K562 (cell line): ENCODE data around the gene CTNNB1. TPM values are rescaled to one million over a fixed set of nuclear protein-coding genes. Genes with fewer than 3 reads are reported as not detected.

ENCODE experiments used
- ATAC-seq: fragments of 200-7000 bp; cut with Tn5 transposase; 3 replicates; pipeline ENCODE4 v1.9.1; 2020; ENCODE audit warnings: moderate library complexity
- BruUV-seq: library from RNA; stranded (reverse); fragments of 400-500 nt; replicated peaks from 2 replicates; lab custom pipeline; 2021; lab: Mats Ljungman, UMichigan
- CTCF ChIA-PET: fragments of 300-600 bp; formaldehyde crosslinking; extraction: SDS; loops from one replicate; lab custom pipeline; 2021; ENCODE audit warnings: low intra/inter-chr PET ratio; lab: Yijun Ruan, JAX
- POLR2A ChIA-PET: fragments of 300-600, 350-650 bp; sonication (Branson Sonifier 250); formaldehyde crosslinking; extraction: SDS; loops from one replicate; lab custom pipeline; 2021; ENCODE audit warnings: antibody characterized with exemption, inconsistent platforms; lab: Yijun Ruan, JAX
- DNase-seq, 4 experiments: peaks; one replicate each; pipeline versions ENCODE4 v3.0.0 to v3.0.0-alpha.2; 2011 to 2018; ENCODE audit warnings: low spot score in 3 of 4, mixed read lengths in 3 of 4; ENCODE audit errors: extremely low read depth in 1 of 4
- FAIRE-seq: peaks from 2 replicates; lab custom pipeline; 2011; peaks lifted over from hg19 to GRCh38; lab: Jason Lieb, UNC
- H2AFZ ChIP-seq: 2 replicates; pipeline ENCODE4 v1.6.0; 2011; ENCODE audit warnings: low read depth, low read length, control low read depth, inconsistent platforms
- H3K27ac ChIP-seq: fragments of 200-600 bp; 3 replicates; pipeline ENCODE4 v1.8.0; 2011; ENCODE audit warnings: low read depth, mild to moderate bottlenecking, control low read depth, inconsistent platforms, low read length, moderate library complexity, mixed read lengths; ENCODE audit errors: extremely low read depth
- H3K27me3 ChIP-seq, 2 experiments: fragments of 300-600 bp in 1 of 2; 2 replicates in 1 of 2; 3 replicates in 1 of 2; pipeline versions ENCODE4 v1.6.0 to v1.8.0; 2011; ENCODE audit warnings: inconsistent platforms in 2 of 2, low read length in 2 of 2, mild to moderate bottlenecking in 1 of 2, mixed read lengths in 1 of 2, moderate library complexity in 1 of 2; ENCODE audit not compliant: control insufficient read depth in 2 of 2, insufficient read depth in 2 of 2
- H3K36me3 ChIP-seq: fragments of 300-600 bp; 3 replicates; pipeline ENCODE4 v1.8.0; 2011; ENCODE audit warnings: mild to moderate bottlenecking, low read length, inconsistent platforms; ENCODE audit not compliant: control insufficient read depth, insufficient read depth
- H3K4me1 ChIP-seq, 2 experiments: fragments of 200-600 bp in 1 of 2; replicated peaks in 1 of 2; 2 replicates in 1 of 2; 3 replicates in 1 of 2; pipeline versions ENCODE4 v1.5.1 to v1.8.0; 2011; ENCODE audit warnings: inconsistent platforms in 2 of 2, low read length in 2 of 2, mild to moderate bottlenecking in 1 of 2, mixed read lengths in 1 of 2, moderate library complexity in 1 of 2; ENCODE audit not compliant: control insufficient read depth in 2 of 2, insufficient read depth in 2 of 2
- H3K4me2 ChIP-seq: 2 replicates; pipeline ENCODE4 v1.6.1; 2011; ENCODE audit warnings: low read length, control low read depth, inconsistent platforms, mixed read lengths; ENCODE audit not compliant: insufficient read depth
- H3K4me3 ChIP-seq: fragments of 200-600 bp; sonication (generic), shearing (Covaris generic); 2 replicates; pipeline ENCODE4 v1.5.1; 2016; ENCODE audit warnings: control low read depth, inconsistent platforms
- H3K79me2 ChIP-seq: fragments of 200-600 bp; 3 replicates; pipeline ENCODE4 v1.8.0; 2011; ENCODE audit warnings: low read length, inconsistent platforms; ENCODE audit not compliant: control insufficient read depth, insufficient read depth
- H3K9ac ChIP-seq, 2 experiments: 2 replicates each; pipeline versions ENCODE4 v1.6.0 to v1.6.1; 2011; ENCODE audit warnings: low read depth in 2 of 2, low read length in 2 of 2, control low read depth in 1 of 2, inconsistent platforms in 1 of 2, mild to moderate bottlenecking in 1 of 2, mixed read lengths in 1 of 2; ENCODE audit not compliant: insufficient read depth in 1 of 2
- H3K9me1 ChIP-seq: one replicate; pipeline ENCODE4 v1.6.0; 2011; ENCODE audit warnings: inconsistent platforms, mild to moderate bottlenecking, low read length, moderate library complexity; ENCODE audit not compliant: control insufficient read depth, insufficient read depth
- H3K9me3 ChIP-seq: replicated peaks from 2 replicates; pipeline ENCODE4 v1.5.1; 2011; ENCODE audit warnings: low read depth, low read length, inconsistent platforms; ENCODE audit not compliant: control insufficient read depth, insufficient read depth
- H4K20me1 ChIP-seq: replicated peaks from 2 replicates; pipeline ENCODE4 v1.6.1; 2011; ENCODE audit warnings: low read length, inconsistent platforms, mixed read lengths; ENCODE audit not compliant: control insufficient read depth, insufficient read depth
- CBX5 ChIP-seq: IDR thresholded peaks from 2 replicates; pipeline ENCODE4 v1.6.1; 2014; ENCODE audit warnings: low read depth, borderline replicate concordance
- FOXJ2 ChIP-seq: fragments of 200-800 bp; sonication (Bioruptor generic); IDR thresholded peaks from 2 replicates; pipeline ENCODE4 v1.6.1; 2016; ENCODE audit warnings: missing genetic modification characterization, missing compliant biosample characterization
- FOXJ3 ChIP-seq: sonication (generic); formaldehyde crosslinking; IDR thresholded peaks from 2 replicates; pipeline ENCODE4 v1.4.0; 2020; ENCODE audit warnings: mild to moderate bottlenecking, missing genetic modification reagents
- HMG20B ChIP-seq: fragments of 250-450 bp; sonication (Bioruptor Pico); IDR thresholded peaks from 2 replicates; pipeline ENCODE4 v1.5.0; 2021; ENCODE audit warnings: mild to moderate bottlenecking
- HMGXB4 ChIP-seq: sonication (generic); formaldehyde crosslinking; IDR thresholded peaks from 2 replicates; pipeline ENCODE4 v1.8.1; 2023; ENCODE audit warnings: mild to moderate bottlenecking, missing genetic modification reagents
- MTA2 ChIP-seq: fragments of 450-650 bp; IDR thresholded peaks from 2 replicates; pipeline ENCODE4 v1.6.1; 2016; ENCODE audit warnings: low read depth
- NELFE ChIP-seq: IDR thresholded peaks from 2 replicates; pipeline ENCODE4 v1.6.1; 2011; ENCODE audit warnings: mild to moderate bottlenecking; ENCODE audit not compliant: insufficient read depth, insufficient read length
- NR4A1 ChIP-seq, 2 experiments: fragments of 250-450 bp in 1 of 2; fragments of 450-650 bp in 1 of 2; sonication (Bioruptor Pico) in 1 of 2; IDR thresholded peaks; 2 replicates each; pipeline versions ENCODE4 v1.4.0 to v1.6.1; 2016 to 2020; ENCODE audit warnings: mild to moderate bottlenecking in 2 of 2, missing compliant biosample characterization in 1 of 2, missing genetic modification characterization in 1 of 2, moderate library complexity in 1 of 2
- RB1 ChIP-seq: fragments of 450-650 bp; IDR thresholded peaks from 2 replicates; pipeline ENCODE4 v1.6.1; 2017; ENCODE audit warnings: low read depth, mild to moderate bottlenecking
- RFX7 ChIP-seq: fragments of 250-450 bp; sonication (Bioruptor Pico); IDR thresholded peaks from 2 replicates; pipeline ENCODE4 v1.5.1; 2021; ENCODE audit warnings: mild to moderate bottlenecking
- ZNF197 ChIP-seq: fragments of 200-800 bp; sonication (Bioruptor generic); IDR thresholded peaks from 2 replicates; pipeline ENCODE4 v1.6.1; 2016; ENCODE audit warnings: low read depth, missing genetic modification characterization, missing compliant biosample characterization
- ZNF436 ChIP-seq: fragments of 250-450, 450-650 bp; sonication (Bioruptor Pico); formaldehyde crosslinking; IDR thresholded peaks from 2 replicates; pipeline ENCODE4 v1.7.0; 2020; ENCODE audit warnings: mild to moderate bottlenecking
- ZNF644 ChIP-seq: fragments of 200-800 bp; sonication (Bioruptor generic); IDR thresholded peaks from 2 replicates; pipeline ENCODE4 v1.6.1; 2016; ENCODE audit warnings: low read depth, missing genetic modification characterization, missing compliant biosample characterization
- WGBS: fragments of 100-300 bp; shearing (Covaris generic); methylation state at CpG from one replicate; pipeline ENCODE4 v1.1.6; 2016; ENCODE audit warnings: low coverage, mixed read lengths; ENCODE audit not compliant: insufficient coverage; ENCODE audit errors: missing lambda C conversion rate; 5-methylcytosine and 5-hydroxymethylcytosine counted together
- in situ Hi-C: fragments of 300-500 bp; cut with MboI; formaldehyde crosslinking; loops from 4 replicates; pipeline ENCODE4 v1.15.0; 2018; ENCODE audit warnings: inconsistent platforms, mixed read lengths
- intact Hi-C: fragments of 100-400 bp; cut with micrococcal nuclease; formaldehyde crosslinking; loops from 2 replicates; pipeline ENCODE4 v1.14.2; 2022
- polyA plus RNA-seq, 8 experiments: library from polyadenylated mRNA; depleted of rRNA in 4 of 8; stranded (reverse) in 5 of 8; unstranded in 3 of 8; fragments of >200 nt; fragmentation: Nextera tagmentation in 2 of 8; fragmentation: Illumina TruSeq in 1 of 8; extraction: Ambion mirVana in 2 of 8; extraction: Trizol in 1 of 8; gene quantifications; 2 replicates each; pipeline versions ENCODE4 v1.2.1 to v1.2.3, GENCODE V29; 2011 to 2014; ENCODE audit warnings: inconsistent platforms in 1 of 8, missing spikeins in 1 of 8
- total RNA-seq, 7 experiments: library from RNA; depleted of rRNA in 6 of 7; stranded (reverse); fragments of >200 nt in 6 of 7; fragmentation: Illumina TruSeq in 2 of 7; extraction: Trizol in 2 of 7; gene quantifications; 2 replicates each; pipeline versions ENCODE4 v1.2.1 to v1.2.3, GENCODE V29; 2011 to 2021; ENCODE audit warnings: low replicate concordance in 1 of 7
- TF ChIP-seq, protein P1 (sequence below), 2 experiments: fragments of 450-650 bp; formaldehyde crosslinking in 1 of 2; IDR thresholded peaks; 2 replicates each; pipeline versions ENCODE4 v1.4.0 to v1.6.1; 2014 to 2020; ENCODE audit warnings: mild to moderate bottlenecking in 2 of 2, borderline replicate concordance in 1 of 2, low read depth in 1 of 2

Gene CTNNB1
- total and polyA plus RNA-seq, 9 of the 15 experiments (the other 6 are each of a cell fraction or from before 2014, with no cell fraction given), result 44.3 to 193 (median 154) TPM

DNA sequence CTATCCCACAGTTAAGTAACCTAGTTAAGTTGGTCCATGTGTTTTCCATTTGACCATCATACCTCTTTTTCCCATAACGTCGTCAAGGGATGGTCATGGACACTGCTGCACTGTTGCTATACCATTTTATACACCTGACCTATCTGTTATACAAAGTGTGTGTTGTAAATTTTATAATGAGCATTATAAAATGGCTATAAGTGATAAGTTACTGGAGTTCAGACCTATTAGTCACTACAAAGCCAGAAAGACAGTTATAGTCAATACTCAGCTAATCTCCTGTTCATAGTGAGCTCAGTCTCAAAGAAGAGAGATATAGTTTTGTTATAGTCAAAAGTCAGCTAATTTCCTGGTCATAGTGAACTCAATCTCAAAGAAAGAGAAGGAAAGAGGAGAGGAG is 18.9 kb upstream of the CTNNB1 start:
- no peaks in the 10 kb centered on the region for H3K9me3 ChIP-seq
- intact Hi-C loops, result no loop called here
- no peak overlapping the region for H3K9ac ChIP-seq
- no peak overlapping the region for H3K27ac ChIP-seq
- no peaks in the 10 kb centered on the region for H3K9me1 ChIP-seq
- peaks cover 6 to 20% of the 10 kb centered on the region in 2 experiments; a peak in 4 of 5 replicates for H3K27me3 ChIP-seq
- DNase-seq (no peak), ATAC-seq (no peak), FAIRE-seq (no peak)
- H3K4me1 ChIP-seq, result no peaks in the 10 kb centered on the region
- no peaks in the 10 kb centered on the region for H3K79me2 ChIP-seq
- in situ Hi-C loops, result no loop called here
- ChIA-PET POLR2A (interaction anchor here (0.7 to 1.0 kb wide), 2 partner anchors 14 to 20 kb away, joined by 4 read pairs; no protein-coding TSS in a partner anchor), CTCF (no interaction called here)
- H2AFZ ChIP-seq, result no peak overlapping the region
- H4K20me1 ChIP-seq, result no peaks in the 10 kb centered on the region
- no peak overlapping the region for H3K4me3 ChIP-seq
- no peaks in the 10 kb centered on the region for H3K36me3 ChIP-seq
- WGBS, result 0% methylated on average over 2 of the region's 2 CpGs
- no TSS peak for BruUV-seq
- H3K4me2 ChIP-seq, result no peak overlapping the region
- TF ChIP-seq CBX5 (no peak), HMG20B (CRISPR knock-in tag) (no peak), NR4A1 (CRISPR knock-in tag; IDR thresholded peaks at IDR 0.05) (no peak), NR4A1 (tag; IDR thresholded peaks at IDR 0.05) (no peak), NELFE (no peak), HMGXB4 (no peak), MTA2 (no peak), FOXJ3 (CRISPR knock-in tag) (no peak), RB1 (no peak), ZNF197 (CRISPR knock-in tag) (no peak), ZNF436 (CRISPR knock-in tag) (no peak), ZNF644 (tag) (no peak), FOXJ2 (tag) (no peak), RFX7 (CRISPR knock-in tag) (no peak)
- TF ChIP-seq, protein P1, sequence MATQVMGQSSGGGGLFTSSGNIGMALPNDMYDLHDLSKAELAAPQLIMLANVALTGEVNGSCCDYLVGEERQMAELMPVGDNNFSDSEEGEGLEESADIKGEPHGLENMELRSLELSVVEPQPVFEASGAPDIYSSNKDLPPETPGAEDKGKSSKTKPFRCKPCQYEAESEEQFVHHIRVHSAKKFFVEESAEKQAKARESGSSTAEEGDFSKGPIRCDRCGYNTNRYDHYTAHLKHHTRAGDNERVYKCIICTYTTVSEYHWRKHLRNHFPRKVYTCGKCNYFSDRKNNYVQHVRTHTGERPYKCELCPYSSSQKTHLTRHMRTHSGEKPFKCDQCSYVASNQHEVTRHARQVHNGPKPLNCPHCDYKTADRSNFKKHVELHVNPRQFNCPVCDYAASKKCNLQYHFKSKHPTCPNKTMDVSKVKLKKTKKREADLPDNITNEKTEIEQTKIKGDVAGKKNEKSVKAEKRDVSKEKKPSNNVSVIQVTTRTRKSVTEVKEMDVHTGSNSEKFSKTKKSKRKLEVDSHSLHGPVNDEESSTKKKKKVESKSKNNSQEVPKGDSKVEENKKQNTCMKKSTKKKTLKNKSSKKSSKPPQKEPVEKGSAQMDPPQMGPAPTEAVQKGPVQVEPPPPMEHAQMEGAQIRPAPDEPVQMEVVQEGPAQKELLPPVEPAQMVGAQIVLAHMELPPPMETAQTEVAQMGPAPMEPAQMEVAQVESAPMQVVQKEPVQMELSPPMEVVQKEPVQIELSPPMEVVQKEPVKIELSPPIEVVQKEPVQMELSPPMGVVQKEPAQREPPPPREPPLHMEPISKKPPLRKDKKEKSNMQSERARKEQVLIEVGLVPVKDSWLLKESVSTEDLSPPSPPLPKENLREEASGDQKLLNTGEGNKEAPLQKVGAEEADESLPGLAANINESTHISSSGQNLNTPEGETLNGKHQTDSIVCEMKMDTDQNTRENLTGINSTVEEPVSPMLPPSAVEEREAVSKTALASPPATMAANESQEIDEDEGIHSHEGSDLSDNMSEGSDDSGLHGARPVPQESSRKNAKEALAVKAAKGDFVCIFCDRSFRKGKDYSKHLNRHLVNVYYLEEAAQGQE (IDR thresholded peaks at IDR 0.05; ENCODE audit: borderline replicate concordance), result no peak
- TF ChIP-seq, protein P1 (CRISPR knock-in tag; IDR thresholded peaks at IDR 0.05; ENCODE audit: low read depth), result no peak
